ENCODE measurements around the gene FHOD3.

Gene FHOD3

GRCh38 chr18:36314098-36314497 lies 16.6 kb downstream of the FHOD3 start:
- in situ Hi-C loops (cut with MboI; ENCODE audit: low pct_unique_long_range_greater_than_20kb, low sequenced_read_pairs): no loop called here
- no peak for DNase-seq

- no peak for DNase-seq
- in situ Hi-C loops (cut with MboI; ENCODE audit: low pct_unique_long_range_greater_than_20kb, low sequenced_read_pairs): no loop called here
Observed at GRCh38 chr18:36314754-36315153, 17.2 kb downstream of the FHOD3 start.

- in situ Hi-C loops (cut with MboI; ENCODE audit: low pct_unique_long_range_greater_than_20kb, low sequenced_read_pairs): no loop called here
- DNase-seq: no peak
Observed at GRCh38 chr18:36315736-36316135, 18.2 kb downstream of the FHOD3 start.

- in situ Hi-C loops (cut with MboI; ENCODE audit: low pct_unique_long_range_greater_than_20kb, low sequenced_read_pairs): no loop called here
- DNase-seq: no peak
Observed at GRCh38 chr18:36316246-36316645, 18.7 kb downstream of the FHOD3 start.

GRCh38 chr18:36321658-36322407 lies 24.3 kb downstream of the FHOD3 start:
- DNase-seq: no peak

GRCh38 chr18:36322408-36322728 lies 24.9 kb downstream of the FHOD3 start:
- DNase-seq: no peak
- in situ Hi-C loops (cut with MboI; ENCODE audit: low pct_unique_long_range_greater_than_20kb, low sequenced_read_pairs): no loop called here

More at GRCh38 chr18:36321658-36322407, 24.3 kb downstream of the FHOD3 start:
- in situ Hi-C loops (cut with MboI; ENCODE audit: low pct_unique_long_range_greater_than_20kb, low sequenced_read_pairs): no loop called here

- DNase-seq: no peak
- in situ Hi-C loops (cut with MboI; ENCODE audit: low pct_unique_long_range_greater_than_20kb, low sequenced_read_pairs): no loop called here
Observed at GRCh38 chr18:36322734-36323133, 25.2 kb downstream of the FHOD3 start.

- no peak for DNase-seq
- in situ Hi-C loops (cut with MboI; ENCODE audit: low pct_unique_long_range_greater_than_20kb, low sequenced_read_pairs): no loop called here
Observed at GRCh38 chr18:36323421-36323820, 25.9 kb downstream of the FHOD3 start.

- no peak for DNase-seq
- in situ Hi-C loops (cut with MboI; ENCODE audit: low pct_unique_long_range_greater_than_20kb, low sequenced_read_pairs): no loop called here
Observed at GRCh38 chr18:36325846-36326245, 28.3 kb downstream of the FHOD3 start.

GRCh38 chr18:36326771-36327170 lies 29.3 kb downstream of the FHOD3 start:
- in situ Hi-C loops (cut with MboI; ENCODE audit: low pct_unique_long_range_greater_than_20kb, low sequenced_read_pairs): no loop called here
- no peak for DNase-seq

- no peak for DNase-seq
- in situ Hi-C loops (cut with MboI; ENCODE audit: low pct_unique_long_range_greater_than_20kb, low sequenced_read_pairs): no loop called here
Observed at GRCh38 chr18:36327352-36328316, 30.1 kb downstream of the FHOD3 start.

GRCh38 chr18:36328385-36328858 lies 30.9 kb downstream of the FHOD3 start:
- no peak for DNase-seq
- in situ Hi-C loops (cut with MboI; ENCODE audit: low pct_unique_long_range_greater_than_20kb, low sequenced_read_pairs): no loop called here

- in situ Hi-C loops (cut with MboI; ENCODE audit: low pct_unique_long_range_greater_than_20kb, low sequenced_read_pairs): no loop called here
Observed at GRCh38 chr18:36328916-36329315, 31.4 kb downstream of the FHOD3 start.

GRCh38 chr18:36329684-36330434 lies 32.3 kb downstream of the FHOD3 start:
- no peak for DNase-seq
- in situ Hi-C loops (cut with MboI; ENCODE audit: low pct_unique_long_range_greater_than_20kb, low sequenced_read_pairs): no loop called here

More at GRCh38 chr18:36328916-36329315, 31.4 kb downstream of the FHOD3 start:
- DNase-seq: no peak

- in situ Hi-C loops (cut with MboI; ENCODE audit: low pct_unique_long_range_greater_than_20kb, low sequenced_read_pairs): no loop called here
- no peak for DNase-seq
Observed at GRCh38 chr18:36330435-36331052, 33.0 kb downstream of the FHOD3 start.

- in situ Hi-C loops (cut with MboI; ENCODE audit: low pct_unique_long_range_greater_than_20kb, low sequenced_read_pairs): no loop called here
- no peak for DNase-seq
Observed at GRCh38 chr18:36331521-36331971, 34.0 kb downstream of the FHOD3 start.

- in situ Hi-C loops (cut with MboI; ENCODE audit: low pct_unique_long_range_greater_than_20kb, low sequenced_read_pairs): no loop called here
- no peak for DNase-seq
Observed at GRCh38 chr18:36333414-36333813, 35.9 kb downstream of the FHOD3 start.

GRCh38 chr18:36334798-36335197 lies 37.3 kb downstream of the FHOD3 start:
- in situ Hi-C loops (cut with MboI; ENCODE audit: low pct_unique_long_range_greater_than_20kb, low sequenced_read_pairs): no loop called here
- no peak for DNase-seq

Measured in KBM-7 (cell line).